CD4-positive, alpha-beta T cell treated with Interleukin-2 at 100 ng/mL for 4 hours (primary cell): ENCODE measurements around the gene DAO.
A peak's percentile ranks its signal among the peaks of the same experiment; 100 is the strongest.
"Not testable (repeated sequence)": the region's sequence is repeated elsewhere in the genome, so short reads cannot be mapped to it uniquely, and the experiment has no call there.

Source experiments
- DNase-seq: peaks from one replicate; pipeline ENCODE4 v3.0.0-alpha.2; 2020; ENCODE audit warnings: low spot score

Gene DAO

DNA sequence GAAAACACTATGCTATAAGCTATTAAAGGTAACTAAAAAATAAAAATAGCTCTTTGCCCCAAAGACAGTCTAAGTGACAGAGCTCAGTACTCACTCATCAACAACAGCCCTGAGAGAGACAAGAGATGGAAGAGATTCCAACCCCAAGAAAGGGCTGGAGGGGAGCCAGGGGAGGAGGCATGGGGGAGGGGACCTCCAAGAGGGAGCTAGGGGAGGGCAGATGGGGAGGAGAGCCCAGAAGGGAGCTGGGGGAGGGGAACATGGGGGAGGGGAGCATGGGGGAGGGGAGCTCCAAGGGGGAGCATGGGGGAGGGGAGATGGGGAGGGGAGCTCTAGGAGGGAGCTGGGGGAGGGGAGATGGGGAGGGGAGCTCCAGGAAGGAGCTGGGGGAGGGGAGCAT lies 30.2 kb upstream of the DAO start:
- DNase-seq, result no peak

DNA sequence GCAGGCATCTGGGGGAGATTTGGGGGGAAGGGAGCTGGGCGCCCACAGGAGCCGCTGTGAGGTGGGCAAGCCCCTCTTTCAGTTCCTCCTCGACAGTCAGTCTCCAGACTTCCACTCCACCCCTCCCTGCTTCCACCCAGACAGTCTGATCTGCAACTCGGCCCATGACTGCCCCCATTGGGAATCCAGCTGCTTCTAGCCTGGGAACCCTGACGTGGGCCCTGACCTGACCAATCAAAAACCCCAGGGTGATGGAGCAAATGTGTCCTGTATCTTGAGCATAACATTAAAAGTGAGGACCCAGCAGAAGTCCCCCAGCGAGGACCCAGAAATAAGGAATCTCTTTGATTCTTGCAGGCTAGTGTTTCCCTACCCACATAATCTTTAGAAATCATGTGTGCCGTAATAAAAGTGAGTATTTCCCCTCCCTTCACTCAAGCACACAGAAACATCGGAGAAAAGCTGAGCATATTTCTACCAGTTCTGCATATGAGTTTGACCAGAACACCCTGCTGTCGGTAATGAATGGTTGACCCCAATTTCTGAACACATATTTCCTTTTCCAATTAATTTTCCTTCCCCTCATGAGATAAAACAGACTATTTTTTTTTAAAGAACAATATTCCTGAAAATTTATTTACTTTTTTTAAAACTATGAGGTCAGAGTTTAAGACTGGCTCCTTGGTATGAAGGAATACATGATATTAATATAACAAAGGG lies 28.9 kb upstream of the DAO start:
- DNase-seq, result no peak

DNA sequence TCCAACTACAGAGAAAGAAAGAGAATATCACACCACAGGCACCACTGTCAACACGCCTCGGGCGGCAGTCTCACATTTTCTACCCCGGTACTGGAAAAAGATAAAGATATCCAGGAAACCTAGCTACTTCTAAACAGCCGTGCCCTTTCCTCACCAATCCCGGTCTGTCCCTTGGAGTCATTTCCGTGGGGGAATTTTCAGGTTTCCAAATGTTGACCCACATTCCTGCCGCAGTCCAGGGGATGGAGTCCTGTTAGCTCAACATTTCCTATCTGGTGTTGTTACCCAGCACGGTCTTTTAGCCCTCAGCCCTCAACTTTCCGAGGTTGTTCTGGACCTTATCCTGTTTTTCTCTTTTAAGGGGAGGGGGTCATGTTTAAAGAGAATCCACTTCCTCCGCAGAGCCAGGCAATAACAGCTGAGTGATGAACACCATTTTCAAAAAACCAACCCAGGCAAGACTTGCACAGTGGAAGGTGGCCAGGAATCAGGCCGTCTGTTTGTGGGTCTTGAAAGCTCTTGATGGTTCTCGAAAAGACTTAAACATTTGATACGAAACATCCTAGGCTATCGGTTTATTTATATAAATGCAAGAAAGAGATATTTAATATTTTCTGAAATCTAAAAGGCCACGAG lies 27.1 kb upstream of the DAO start:
- no peak for DNase-seq

DNA sequence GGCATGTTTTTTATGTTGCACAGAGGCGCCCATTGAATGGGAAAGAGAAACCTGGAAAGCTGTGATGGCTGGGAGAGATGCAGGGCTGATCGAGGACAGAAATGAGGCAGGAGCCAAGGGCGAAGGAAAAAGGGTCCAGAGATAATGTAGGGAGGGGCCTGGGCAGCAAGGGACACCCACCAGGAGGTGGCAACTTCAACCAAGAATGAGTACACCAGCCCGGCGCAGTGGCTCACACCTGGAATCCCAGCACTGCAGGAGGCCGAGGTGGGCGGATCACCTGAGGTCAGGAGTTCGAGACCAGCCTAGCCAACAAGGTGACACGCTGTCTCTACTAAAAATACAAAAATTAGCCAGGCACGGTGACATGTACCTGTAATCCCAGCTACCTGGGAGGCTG lies 26.5 kb upstream of the DAO start:
- DNase-seq, result no peak

DNA sequence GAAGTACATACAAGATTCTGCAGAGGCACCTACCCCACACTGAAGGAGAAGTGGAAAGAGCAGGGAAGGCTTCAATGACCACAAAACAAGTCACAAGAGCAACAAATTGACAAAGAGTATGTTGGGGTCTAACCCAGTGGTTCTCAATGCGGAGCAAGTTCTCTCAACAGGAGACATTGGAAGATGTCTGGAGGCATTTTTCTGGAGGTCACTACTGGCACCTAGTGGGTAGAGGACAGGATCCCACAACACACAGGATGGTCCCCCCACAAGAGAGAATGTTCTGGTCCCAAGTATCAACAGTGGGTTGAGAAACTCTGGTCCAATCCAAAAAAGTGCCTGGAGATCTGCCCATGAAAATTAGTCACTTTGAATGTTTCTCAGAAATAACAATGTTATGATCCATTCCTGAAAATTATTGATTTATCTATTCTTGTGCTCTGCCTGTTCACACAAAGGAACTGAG lies 25.9 kb upstream of the DAO start:
- no peak for DNase-seq

DNA sequence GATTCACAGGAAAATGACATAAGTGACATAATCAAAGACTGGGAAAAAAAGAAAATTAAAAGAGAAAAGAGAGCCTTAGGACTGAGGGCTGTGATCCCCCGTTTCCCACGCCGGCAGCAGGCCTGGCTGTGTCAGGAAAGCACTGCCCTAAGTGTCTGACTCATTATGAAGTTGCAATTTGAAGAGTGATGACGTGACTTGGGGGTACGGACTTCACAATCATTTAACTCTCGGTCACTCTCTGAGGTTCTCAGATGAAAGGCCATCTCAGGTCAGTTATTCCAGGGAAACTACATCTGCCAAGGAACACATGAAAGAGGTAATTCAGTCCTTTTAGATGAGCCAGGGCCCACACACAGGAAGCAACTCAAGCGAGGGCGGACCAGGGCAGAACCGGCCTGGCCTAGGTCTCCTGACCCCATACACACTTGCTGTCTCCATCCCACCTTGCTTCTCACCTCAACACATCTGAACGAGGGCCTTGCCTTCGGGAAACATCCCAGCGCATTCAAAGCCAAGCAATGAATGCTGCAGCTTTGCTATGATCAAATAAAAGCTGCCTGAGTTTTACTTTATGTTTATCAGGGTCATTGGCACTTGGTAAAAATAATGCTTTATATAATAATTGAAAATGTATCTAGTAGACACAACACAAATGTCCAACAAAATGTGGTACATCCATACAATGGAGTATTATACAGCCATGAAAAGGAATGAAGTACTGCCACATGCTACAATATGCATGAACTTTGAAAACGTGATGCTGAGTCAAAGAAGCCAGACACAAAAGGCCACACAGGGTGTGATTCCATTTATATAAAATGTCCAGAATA lies 25.2 kb upstream of the DAO start:
- DNase-seq, result no peak

DNA sequence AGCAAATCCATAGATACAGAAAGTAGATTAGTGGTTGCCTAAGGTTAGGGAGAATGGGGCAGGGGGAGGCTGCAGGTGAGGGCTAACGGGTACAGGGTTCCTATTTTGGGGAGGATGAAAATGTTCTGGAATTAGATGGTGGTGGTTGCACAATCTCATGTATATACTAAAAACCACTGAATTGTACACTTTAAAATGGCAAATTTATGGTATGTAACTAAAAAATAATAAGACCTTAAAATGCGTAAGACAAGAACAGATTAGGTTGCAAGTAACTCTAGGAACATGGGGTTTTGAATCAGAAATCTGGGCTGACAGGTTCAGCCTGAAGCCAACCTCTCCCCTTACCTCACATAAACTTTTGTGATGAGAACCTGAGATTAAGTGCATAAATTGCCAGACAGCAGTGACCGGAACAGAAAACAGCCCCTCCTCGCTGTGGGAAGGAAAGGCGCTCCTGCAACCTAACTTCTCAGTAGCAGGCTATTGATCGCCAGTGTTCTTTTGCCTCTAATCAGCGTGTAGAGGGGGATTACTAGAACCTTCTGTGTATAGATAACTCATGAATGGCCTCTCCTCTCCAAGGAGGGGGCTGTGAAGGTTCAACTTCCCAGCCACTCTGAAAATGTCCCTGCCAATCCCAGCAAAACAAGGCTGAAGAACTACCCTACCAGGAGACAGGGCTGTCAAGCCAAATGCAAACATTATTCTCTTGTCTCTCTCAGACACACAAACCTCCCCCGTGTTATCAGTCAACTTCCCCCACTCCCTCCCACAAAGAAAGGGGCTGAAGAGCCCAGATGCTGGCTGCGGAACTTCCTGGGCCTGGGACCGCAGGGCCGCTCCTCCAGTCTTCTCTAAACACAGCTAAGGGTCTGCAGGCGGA lies 24.4 kb upstream of the DAO start:
- DNase-seq, result no peak

DNA sequence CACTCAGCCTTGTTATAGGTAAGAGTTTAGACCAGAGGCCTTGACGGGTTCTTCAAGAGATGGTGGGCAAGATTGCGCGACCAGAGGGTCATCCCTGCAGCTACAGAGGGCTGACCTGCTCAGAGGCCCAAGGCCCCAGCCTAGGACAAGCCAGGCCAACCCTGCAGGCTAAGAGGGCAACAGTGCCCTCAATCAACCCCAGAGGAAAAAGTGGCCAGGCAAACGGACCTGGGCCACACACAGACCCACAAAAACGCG lies 23.8 kb upstream of the DAO start:
- DNase-seq, result no peak

DNA sequence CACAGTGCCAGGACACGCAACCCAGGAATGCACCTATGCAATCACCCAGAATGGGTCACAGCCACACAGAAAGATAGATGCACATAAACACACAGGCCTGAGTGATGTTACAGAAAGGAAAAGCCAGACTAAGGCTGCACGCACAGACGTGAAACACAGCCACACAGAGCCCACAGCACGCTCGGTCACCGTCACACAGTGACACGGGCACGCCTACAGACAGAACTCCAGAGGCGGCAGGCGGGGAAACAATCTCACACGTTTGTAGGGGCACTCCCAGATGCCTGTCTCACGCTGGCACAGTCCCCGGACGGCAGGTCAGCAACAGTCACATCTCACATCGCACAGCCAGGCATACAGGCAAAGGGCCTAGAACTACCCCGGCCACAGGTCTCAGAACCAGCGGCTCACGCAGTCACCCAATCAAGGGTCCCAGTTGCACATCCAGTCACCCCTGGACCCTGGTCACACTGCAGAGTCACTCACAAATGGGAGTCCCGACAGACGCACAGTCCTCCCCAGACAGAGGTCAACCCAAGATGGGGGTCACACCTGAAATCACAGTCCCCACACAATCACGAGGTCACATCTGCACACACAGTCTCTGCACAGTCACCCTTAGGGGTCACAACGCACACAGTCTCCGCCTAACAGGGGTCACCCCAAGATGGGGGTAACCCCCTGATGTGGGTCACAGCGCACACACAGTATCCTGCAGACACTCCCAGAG lies 23.3 kb upstream of the DAO start:
- DNase-seq, result peak; percentile 56

DNA sequence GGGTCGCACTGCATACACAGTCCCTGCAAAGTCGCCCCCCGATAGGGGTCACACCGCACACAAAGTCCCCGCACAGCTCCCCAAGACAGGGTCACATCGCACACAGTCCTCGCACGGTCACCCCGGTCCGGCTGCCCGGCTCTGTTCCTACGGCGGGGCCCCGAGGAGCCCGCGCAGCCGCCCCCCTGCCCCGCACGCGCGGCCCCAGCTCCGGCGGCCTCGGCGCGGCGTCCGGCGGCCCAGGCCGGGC lies 22.8 kb upstream of the DAO start:
- DNase-seq, result no peak

DNA sequence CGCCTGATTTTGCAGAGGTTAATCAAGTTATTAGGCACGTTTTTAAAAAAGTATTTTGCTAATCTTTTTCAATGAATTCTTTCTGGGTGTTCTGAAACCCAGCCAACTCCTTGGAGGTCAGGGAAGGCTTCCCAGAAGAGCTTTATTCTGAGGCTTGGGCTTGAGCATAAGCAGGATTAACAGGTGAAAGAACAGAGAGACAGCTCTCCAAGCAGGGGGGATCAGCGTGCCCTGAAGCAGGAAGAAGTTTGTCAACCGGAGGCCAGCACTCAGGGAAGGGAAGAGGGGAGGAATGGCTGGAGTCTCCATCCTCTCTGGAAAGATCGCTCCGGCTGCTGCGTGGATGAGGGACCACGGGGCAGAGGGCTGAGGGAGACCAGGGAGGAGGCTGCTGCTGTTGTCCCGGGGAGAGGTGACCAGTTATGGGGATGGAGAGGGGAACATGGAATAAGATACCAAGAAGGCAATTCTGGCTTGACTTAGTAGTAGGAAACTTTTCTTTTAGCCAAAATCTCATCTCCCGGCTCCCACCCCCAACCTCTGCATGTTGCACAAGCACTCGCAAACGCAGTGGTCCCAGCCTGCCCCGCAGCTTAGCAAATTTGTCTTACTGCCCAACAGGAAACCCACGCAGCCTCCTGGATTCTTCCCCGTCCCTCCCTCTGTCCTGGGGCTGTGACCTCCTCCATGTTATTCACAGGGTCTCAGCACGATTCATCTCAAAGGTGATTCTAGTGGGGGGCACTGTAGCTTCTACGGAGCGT lies 21.4 kb upstream of the DAO start:
- DNase-seq, result no peak

DNA sequence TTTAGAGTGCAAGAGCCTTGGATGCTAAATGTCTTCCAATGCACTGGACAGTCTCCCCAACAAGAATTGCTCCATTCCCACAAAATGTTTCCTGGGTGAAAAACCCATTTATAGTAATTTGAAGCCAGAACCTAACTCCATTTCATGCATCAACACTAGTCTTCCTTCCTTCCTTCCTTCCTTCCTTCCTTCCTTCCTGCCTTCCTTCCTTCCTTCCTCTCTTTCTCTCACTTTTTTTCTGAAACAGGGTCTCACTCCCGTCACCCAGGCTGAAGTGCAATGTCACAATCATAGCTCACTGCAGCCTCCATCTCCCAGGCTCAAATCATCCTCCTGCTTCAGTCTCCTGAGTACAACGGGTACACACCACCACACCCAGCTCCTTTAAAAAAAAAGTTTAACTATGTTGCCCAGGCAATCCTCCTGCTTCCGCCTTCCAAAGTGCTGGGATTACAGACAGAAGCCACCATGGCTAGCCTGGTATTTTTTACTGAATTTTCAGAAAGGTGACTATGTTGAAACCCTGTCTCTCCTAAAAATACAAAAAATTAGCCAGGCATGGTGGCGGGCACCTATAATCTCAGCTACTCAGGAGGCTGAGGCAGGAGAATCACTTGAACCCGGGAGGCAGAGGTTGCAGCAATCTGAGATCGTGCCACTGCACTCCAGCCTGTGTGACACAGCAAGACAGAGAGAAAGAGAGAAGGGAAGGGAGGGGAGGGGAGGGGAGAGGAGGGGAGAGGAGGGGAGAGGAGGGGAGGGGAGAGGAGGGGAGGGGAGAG lies 20.6 kb upstream of the DAO start:
- DNase-seq, result not testable (repeated sequence)

DNA sequence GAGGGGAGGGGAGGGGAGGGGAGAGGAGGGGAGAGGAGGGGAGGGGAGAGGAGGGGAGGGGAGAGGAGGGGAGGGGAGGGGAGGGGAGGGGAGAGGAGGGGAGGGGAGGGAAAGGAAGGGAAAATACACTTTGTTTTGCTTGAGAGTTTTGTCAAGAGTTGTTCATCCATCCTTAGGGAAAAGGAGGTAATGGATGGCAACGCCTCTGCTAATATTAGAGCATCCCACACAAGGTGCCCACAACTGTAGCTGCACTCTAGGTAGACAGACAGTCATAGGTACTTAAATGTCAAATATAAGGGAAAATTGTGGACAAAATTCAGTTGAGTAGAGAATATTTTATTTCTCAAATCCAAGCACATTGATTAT lies 20.0 kb upstream of the DAO start:
- no peak for DNase-seq

DNA sequence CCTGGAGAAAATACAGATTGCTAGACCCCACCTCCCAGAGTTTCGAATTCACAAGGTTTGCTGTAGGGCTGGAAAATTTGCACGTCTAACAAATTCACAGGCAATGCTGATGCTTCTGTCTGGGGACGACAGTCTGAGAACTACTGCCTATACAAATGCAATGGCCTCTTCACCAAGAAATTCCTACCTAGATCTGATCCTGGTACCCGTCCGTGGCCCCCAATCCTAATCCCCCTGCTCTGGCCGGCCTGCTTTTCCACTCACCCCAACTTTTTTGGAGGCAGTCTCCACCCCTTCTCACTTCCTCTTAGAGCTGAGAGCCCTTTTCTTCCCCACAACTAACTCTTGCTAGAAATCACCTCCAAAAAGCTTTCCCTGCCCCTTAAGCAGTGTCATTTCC lies 19.4 kb upstream of the DAO start:
- no peak for DNase-seq

DNA sequence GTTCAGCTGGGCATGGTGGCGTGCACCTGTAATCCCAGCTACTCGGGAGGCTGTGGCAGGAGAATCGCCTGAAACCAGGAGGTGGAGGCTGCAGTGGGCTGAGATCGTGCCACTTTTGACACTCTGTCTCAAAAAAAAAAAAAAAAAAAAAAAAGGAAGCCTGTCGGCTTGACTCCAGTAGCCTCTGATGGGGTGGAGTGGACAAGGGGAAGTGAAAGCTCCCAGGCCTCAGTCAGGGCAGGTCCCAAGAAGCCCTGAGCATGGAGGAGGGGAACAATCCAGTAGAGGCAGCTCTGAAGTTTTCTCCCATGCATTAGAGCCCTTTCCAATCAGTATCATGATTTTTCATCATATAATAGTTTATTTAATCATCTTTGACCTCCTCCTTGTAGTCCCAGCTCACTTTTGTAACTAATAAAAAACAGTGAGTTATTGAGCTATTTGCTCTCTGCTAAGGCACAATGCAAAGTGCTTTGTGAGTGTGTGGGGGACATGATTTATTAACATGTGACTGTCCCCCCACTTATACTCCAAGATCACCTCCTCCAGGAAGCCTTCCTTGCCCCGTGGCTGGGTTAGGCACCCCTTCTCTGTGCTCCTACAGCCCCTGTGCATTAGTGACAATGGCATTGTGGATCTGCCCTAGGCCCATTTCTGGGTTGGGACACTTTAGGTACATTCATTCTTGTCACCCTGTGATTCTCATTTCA lies 17.9 kb upstream of the DAO start:
- no peak for DNase-seq

DNA sequence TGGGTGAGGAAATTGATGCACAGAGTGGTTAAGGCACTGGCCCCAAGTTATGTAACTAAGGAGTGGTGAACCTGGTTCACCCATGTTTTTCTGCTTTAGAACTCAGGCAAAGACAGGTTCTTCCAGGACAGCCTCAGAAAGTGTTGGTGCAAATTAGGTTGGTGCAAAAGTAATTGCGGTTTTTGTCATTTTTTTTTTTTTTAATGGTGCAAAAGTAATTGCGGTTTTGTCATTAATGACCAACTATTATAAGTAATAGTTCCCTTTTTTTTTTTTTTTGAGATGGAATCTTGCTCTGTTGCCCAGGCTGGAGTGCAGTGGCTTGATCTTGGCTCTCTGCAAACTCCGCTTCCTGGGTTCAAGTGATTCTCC lies 17.3 kb upstream of the DAO start:
- no peak for DNase-seq

DNA sequence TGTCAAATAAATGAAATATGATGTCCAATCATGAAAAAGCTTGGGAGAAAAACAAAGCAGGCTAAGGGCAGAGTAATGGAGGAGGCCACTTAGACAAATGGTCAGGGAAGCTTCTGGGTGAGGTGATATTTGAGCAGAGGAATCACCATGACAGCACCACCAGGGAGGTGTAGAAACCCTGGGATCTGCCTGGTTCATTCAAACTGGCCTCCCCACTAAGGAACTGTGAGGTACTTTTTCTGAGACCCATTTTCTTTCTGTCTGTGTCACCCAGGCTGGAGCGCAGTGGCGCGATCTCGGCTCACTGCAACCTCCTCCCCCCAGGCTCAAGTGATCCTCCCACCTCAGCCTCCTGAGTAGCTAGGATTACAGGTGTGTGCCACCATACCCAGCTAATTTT lies 14.7 kb upstream of the DAO start:
- DNase-seq, result no peak

DNA sequence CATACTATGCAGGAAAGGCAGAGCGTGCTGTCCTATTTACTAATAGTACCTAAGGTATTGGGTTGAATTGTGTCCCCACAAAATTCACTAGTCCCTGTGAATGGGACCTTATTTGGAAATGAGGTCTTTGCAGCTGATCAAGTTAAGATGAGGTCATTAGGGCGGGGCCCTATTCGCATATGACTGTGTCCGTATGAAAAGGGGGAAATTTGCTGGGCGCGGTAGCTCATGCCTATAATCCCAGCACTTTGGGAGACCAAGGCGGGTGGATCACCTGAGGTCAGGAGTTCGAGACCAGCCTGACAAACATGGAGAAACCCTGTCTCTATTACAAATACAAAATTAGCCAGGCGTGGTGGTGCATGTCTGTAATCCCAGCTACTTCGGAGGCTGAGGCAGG lies 13.8 kb upstream of the DAO start:
- DNase-seq, result not testable (repeated sequence)

DNA sequence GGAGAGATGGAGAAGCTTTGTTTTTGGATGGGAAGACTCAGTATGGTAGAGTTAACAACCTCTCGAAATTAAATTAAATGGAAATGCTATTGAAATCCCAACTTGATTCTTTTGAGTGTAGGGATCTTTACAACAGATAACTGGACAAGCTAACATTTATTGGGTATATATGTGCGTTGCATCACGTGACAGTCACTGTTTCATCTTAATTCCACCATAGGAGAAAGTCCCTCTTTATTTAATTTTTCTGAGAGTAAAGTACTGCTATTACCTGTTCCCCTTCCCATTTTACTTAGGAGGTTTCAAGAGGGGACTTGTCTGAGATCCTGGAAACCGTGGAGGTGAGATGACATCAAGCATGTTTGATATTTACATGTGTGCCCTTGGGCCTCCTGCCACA lies 11.1 kb upstream of the DAO start:
- no peak for DNase-seq

DNA sequence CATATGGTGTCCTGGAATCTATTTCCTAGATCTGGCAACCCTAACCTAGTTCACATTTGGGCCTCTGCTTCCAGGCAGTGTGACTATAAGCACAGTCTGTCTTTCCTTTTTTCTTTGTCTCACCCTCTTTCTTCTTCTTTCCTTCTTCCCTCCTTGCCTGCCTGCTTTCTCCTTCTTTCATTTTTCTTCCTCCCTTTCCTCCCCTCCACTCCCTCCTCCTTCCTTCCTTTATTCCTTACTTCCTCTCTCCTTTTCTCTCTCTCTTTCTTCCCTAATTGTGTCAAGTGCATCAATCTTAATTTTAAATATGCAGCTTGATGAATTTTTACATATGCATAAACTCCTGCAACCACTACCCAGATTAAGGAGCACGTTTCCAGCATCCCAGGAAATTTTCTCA lies 4.6 kb upstream of the DAO start:
- DNase-seq, result no peak
